HEK293 (cell line): ENCODE measurements around the gene TMEM123.
"Not testable (repeated sequence)": the region's sequence is repeated elsewhere in the genome, so short reads cannot be mapped to it uniquely, and the experiment has no call there.

Experiments
- CTCF ChIA-PET: fragments of 350-600 bp; formaldehyde crosslinking; extraction: SDS; loops from one replicate; lab custom pipeline; 2021; ENCODE audit warnings: antibody characterized with exemption; lab: Yijun Ruan, JAX
- POLR2A ChIA-PET: fragments of 300-600 bp; formaldehyde crosslinking; extraction: SDS; loops from one replicate; lab custom pipeline; 2020; ENCODE audit warnings: antibody characterized with exemption, inconsistent platforms; lab: Yijun Ruan, JAX
- H3K27ac ChIP-seq: fragments of 200-500 bp; sonication (Bioruptor generic); 2 replicates; pipeline ENCODE4 v1.5.1; 2014; ENCODE audit warnings: low read depth, low read length, control low read depth, inconsistent platforms; ENCODE audit errors: extremely low read depth
- H3K36me3 ChIP-seq, 2 experiments: fragments of 200-500 bp in 1 of 2; sonication (Bioruptor generic) in 1 of 2; 1 replicate in 1 of 2; 2 replicates in 1 of 2; pipeline ENCODE4 v1.5.1; 2014 to 2017; ENCODE audit warnings: inconsistent platforms in 2 of 2, low read length in 2 of 2; ENCODE audit not compliant: control insufficient read depth in 2 of 2, insufficient read depth in 1 of 2
- H3K4me1 ChIP-seq: fragments of 200-500 bp; sonication (Bioruptor generic); 2 replicates; pipeline ENCODE4 v1.5.1; 2014; ENCODE audit warnings: mild to moderate bottlenecking, low read length, inconsistent platforms; ENCODE audit not compliant: control insufficient read depth, insufficient read depth
- H3K4me3 ChIP-seq: 2 replicates; pipeline ENCODE4 v1.5.1; 2011; ENCODE audit warnings: low read depth, mild to moderate bottlenecking, control low read depth, low read length, moderate library complexity
- H3K9me3 ChIP-seq: fragments of 200-500 bp; sonication (Bioruptor generic); 2 replicates; pipeline ENCODE4 v1.5.1; 2014; ENCODE audit warnings: low read depth, low read length, inconsistent platforms; ENCODE audit not compliant: control insufficient read depth, insufficient read depth
- HOXD13 ChIP-seq: sonication (generic); formaldehyde crosslinking; IDR thresholded peaks from 2 replicates; pipeline ENCODE4 v1.8.0; 2022; ENCODE audit warnings: missing genetic modification reagents, borderline replicate concordance
- KLF8 ChIP-seq: fragments of 450-650 bp; formaldehyde crosslinking; IDR thresholded peaks from 2 replicates; pipeline ENCODE4 v1.5.1; 2016; ENCODE audit warnings: missing biosample characterization, missing genetic modification characterization
- REPIN1 ChIP-seq: fragments of 450-650 bp; formaldehyde crosslinking; IDR thresholded peaks from 2 replicates; pipeline ENCODE4 v1.5.1; 2017; ENCODE audit warnings: missing biosample characterization, missing genetic modification characterization, low read depth
- REST ChIP-seq: fragments of 450-650 bp; formaldehyde crosslinking; IDR thresholded peaks from 2 replicates; pipeline ENCODE4 v1.5.1; 2016; ENCODE audit warnings: missing biosample characterization, missing genetic modification characterization
- ZNF155 ChIP-seq: fragments of 450-650 bp; formaldehyde crosslinking; IDR thresholded peaks from 2 replicates; pipeline ENCODE4 v1.5.1; 2016; ENCODE audit warnings: missing biosample characterization, missing genetic modification characterization
- ZNF24 ChIP-seq: fragments of 450-650 bp; formaldehyde crosslinking; IDR thresholded peaks from 2 replicates; pipeline ENCODE4 v1.5.1; 2016; ENCODE audit warnings: missing biosample characterization, missing genetic modification characterization
- ZNF341 ChIP-seq: fragments of 450-650 bp; formaldehyde crosslinking; IDR thresholded peaks from 2 replicates; pipeline ENCODE4; 2016; ENCODE audit warnings: low read depth, missing biosample characterization, missing genetic modification characterization
- ZNF544 ChIP-seq: fragments of 450-650 bp; formaldehyde crosslinking; IDR thresholded peaks from 2 replicates; pipeline ENCODE4 v1.5.0; 2017; ENCODE audit warnings: missing biosample characterization, missing genetic modification characterization
- ZNF561 ChIP-seq: fragments of 450-650 bp; IDR thresholded peaks from 2 replicates; pipeline ENCODE4 v1.5.1; 2018; ENCODE audit warnings: missing biosample characterization, missing genetic modification characterization, borderline replicate concordance
- ZNF664 ChIP-seq: fragments of 450-650 bp; formaldehyde crosslinking; IDR thresholded peaks from 2 replicates; pipeline ENCODE4 v1.5.1; 2016; ENCODE audit warnings: missing biosample characterization, missing genetic modification characterization
- ZNF677 ChIP-seq: fragments of 450-650 bp; IDR thresholded peaks from 2 replicates; pipeline ENCODE4 v1.5.0; 2018; ENCODE audit warnings: missing biosample characterization, mild to moderate bottlenecking, missing genetic modification characterization, moderate library complexity
- ZNF76 ChIP-seq: fragments of 450-650 bp; formaldehyde crosslinking; IDR thresholded peaks from 2 replicates; pipeline ENCODE4; 2016; ENCODE audit warnings: low read depth, missing biosample characterization, missing genetic modification characterization, borderline replicate concordance
- ZNF837 ChIP-seq: fragments of 450-650 bp; formaldehyde crosslinking; IDR thresholded peaks from 2 replicates; pipeline ENCODE4 v1.5.1; 2016; ENCODE audit warnings: missing biosample characterization, missing genetic modification characterization
- ZSCAN18 ChIP-seq: fragments of 450-650 bp; formaldehyde crosslinking; IDR thresholded peaks from 2 replicates; pipeline ENCODE4 v1.5.1; 2016; ENCODE audit warnings: missing biosample characterization, missing genetic modification characterization
- TF ChIP-seq, protein P1 (sequence below): fragments of 450-650 bp; formaldehyde crosslinking; IDR thresholded peaks from 2 replicates; pipeline ENCODE4 v1.5.1; 2016; ENCODE audit warnings: missing biosample characterization, missing genetic modification characterization, low read depth
- TF ChIP-seq, protein P2 (sequence below): fragments of 450-650 bp; formaldehyde crosslinking; IDR thresholded peaks from 2 replicates; pipeline ENCODE4 v1.5.1; 2016; ENCODE audit warnings: missing biosample characterization, missing genetic modification characterization

TMEM123 gene

DNA sequence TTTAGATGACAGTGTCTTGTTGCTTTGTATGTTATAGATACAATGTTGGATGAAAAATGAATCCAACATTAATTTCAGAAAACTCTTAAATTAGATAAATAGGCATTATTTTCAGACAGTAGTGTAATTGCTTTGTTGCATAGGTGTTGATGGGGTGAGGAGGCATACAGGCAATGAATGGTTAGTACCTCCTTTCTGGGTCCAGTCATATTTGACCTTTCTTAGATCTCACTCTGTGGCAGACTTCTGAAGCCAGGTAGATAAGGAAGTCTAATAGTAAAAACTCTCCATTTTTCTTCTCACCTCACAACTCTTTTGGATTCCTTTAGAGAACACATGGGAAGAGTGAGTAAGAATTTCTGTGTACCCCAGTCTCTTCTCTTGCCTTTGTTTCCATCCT lies 73.7 kb downstream of the TMEM123 start:
- H3K4me1 ChIP-seq = no peaks in the 10 kb centered on the region
- no peaks in the 10 kb centered on the region for H3K9me3 ChIP-seq
- ChIA-PET CTCF (interaction anchor here (1.1 to 4.1 kb wide), 3 partner anchors 12 to 117 kb away, joined by 3 to 17 read pairs (median 4); no protein-coding TSS in a partner anchor), POLR2A (no interaction called here)
- H3K27ac ChIP-seq = no peak overlapping the region
- TF ChIP-seq REPIN1 (tag by site-specific recombination) = no peak
- TF ChIP-seq, protein P1, sequence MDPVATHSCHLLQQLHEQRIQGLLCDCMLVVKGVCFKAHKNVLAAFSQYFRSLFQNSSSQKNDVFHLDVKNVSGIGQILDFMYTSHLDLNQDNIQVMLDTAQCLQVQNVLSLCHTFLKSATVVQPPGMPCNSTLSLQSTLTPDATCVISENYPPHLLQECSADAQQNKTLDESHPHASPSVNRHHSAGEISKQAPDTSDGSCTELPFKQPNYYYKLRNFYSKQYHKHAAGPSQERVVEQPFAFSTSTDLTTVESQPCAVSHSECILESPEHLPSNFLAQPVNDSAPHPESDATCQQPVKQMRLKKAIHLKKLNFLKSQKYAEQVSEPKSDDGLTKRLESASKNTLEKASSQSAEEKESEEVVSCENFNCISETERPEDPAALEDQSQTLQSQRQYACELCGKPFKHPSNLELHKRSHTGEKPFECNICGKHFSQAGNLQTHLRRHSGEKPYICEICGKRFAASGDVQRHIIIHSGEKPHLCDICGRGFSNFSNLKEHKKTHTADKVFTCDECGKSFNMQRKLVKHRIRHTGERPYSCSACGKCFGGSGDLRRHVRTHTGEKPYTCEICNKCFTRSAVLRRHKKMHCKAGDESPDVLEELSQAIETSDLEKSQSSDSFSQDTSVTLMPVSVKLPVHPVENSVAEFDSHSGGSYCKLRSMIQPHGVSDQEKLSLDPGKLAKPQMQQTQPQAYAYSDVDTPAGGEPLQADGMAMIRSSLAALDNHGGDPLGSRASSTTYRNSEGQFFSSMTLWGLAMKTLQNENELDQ (tag by site-specific recombination) = no peak
- H3K36me3 ChIP-seq = peaks cover 0 to 55% of the 10 kb centered on the region in 2 experiments; a peak in 1 of 3 replicates
- H3K4me3 ChIP-seq = no peak overlapping the region

DNA sequence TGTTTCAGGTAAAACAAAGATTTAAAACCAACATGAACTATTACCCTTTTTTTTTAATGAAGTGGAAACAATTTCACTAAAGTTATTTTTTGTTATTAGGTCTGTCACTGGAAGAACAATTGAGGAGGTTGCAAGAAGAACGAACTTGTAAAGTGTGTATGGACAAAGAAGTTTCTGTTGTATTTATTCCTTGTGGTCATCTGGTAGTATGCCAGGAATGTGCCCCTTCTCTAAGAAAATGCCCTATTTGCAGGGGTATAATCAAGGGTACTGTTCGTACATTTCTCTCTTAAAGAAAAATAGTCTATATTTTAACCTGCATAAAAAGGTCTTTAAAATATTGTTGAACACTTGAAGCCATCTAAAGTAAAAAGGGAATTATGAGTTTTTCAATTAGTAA lies 74.7 kb downstream of the TMEM123 start:
- Histone ChIP-seq H3K36me3 (peaks cover 0 to 55% of the 10 kb centered on the region in 2 experiments; a peak in 1 of 3 replicates), H3K9me3 (no peaks in the 10 kb centered on the region), H3K4me3 (no peak overlapping the region), H3K4me1 (no peaks in the 10 kb centered on the region)
- ChIA-PET CTCF (no interaction called here), POLR2A (no interaction called here)
- TF ChIP-seq ZNF544 (tag by site-specific recombination) (no peak), KLF8 (tag by site-specific recombination) (no peak), ZNF76 (no peak), ZSCAN18 (tag by site-specific recombination) (no peak), ZNF837 (tag by site-specific recombination) (no peak), REST (no peak), ZNF561 (tag by site-specific recombination) (no peak)
- TF ChIP-seq, protein P2, sequence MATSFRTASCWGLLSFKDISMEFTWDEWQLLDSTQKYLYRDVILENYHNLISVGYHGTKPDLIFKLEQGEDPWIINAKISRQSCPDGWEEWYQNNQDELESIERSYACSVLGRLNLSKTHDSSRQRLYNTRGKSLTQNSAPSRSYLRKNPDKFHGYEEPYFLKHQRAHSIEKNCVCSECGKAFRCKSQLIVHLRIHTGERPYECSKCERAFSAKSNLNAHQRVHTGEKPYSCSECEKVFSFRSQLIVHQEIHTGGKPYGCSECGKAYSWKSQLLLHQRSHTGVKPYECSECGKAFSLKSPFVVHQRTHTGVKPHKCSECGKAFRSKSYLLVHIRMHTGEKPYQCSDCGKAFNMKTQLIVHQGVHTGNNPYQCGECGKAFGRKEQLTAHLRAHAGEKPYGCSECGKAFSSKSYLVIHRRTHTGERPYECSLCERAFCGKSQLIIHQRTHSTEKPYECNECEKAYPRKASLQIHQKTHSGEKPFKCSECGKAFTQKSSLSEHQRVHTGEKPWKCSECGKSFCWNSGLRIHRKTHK (tag by site-specific recombination) = no peak
- TF ChIP-seq, all 188 proteins: peak for 0
- no peak overlapping the region for H3K27ac ChIP-seq

DNA sequence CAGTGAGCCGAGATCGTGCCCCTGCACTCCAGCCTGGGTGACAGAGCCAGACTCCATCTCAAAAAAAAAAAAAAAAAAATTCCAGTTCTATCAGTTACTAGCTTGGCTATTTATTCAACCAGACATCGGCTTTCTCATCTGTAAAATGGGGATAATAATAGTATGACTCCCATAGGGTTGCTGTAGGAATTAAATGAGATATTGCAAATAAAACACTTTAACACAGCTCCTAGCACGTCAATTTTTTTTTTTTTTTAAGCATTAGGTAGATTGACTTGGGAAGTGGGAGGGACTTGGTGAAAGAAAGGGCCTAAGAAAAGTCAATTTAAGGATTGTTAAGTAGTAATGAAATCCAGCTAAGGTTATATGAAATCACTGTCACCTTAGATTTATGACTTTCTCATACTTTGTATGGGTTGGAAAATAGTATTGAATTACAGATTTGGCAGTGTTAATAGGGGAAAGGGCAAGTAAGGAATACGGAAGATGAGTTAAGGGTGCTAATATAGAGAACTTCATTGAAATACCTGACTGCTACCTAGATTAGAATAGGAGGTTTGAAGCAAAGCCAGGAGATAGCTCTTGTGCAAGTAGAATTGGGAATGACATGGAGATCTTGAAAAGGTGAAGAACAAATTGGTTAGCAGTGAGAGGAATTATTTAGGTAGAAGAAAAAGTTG lies 76.7 kb downstream of the TMEM123 start:
- Histone ChIP-seq H3K9me3 (no peaks in the 10 kb centered on the region), H3K4me3 (no peak overlapping the region)
- POLR2A ChIA-PET = no interaction called here
- TF ChIP-seq ZNF76 = no peak
- TF ChIP-seq ZNF24 (tag by site-specific recombination) = no peak
- TF ChIP-seq HOXD13 = no peak
- TF ChIP-seq ZNF664 (tag by site-specific recombination) = peak; percentile 60; the same call in 1 of the 2 replicates
- TF ChIP-seq ZNF677 (tag by site-specific recombination) = no peak
- no peak for TF ChIP-seq ZNF341
- no peak for TF ChIP-seq ZNF155 (tag by site-specific recombination)
- TF ChIP-seq, all 188 proteins: peak for 1
- Histone ChIP-seq H3K27ac (no peak overlapping the region), H3K36me3 (peaks cover 0 to 43% of the 10 kb centered on the region in 2 experiments; a peak in 1 of 3 replicates), H3K4me1 (no peaks in the 10 kb centered on the region)
- CTCF ChIA-PET = interaction anchor here (0.7 to 1.3 kb wide), 4 partner anchors 9 to 31 kb away, joined by 3 to 6 read pairs (median 3); no protein-coding TSS in a partner anchor

GRCh38 chr11:102374633-102375424 lies 77.7 kb downstream of the TMEM123 start:
- H3K4me3 ChIP-seq, H3K9me3 ChIP-seq, POLR2A ChIA-PET, H3K27ac ChIP-seq, H3K4me1 ChIP-seq: not testable (repeated sequence)
- peaks cover 0 to 36% of the 10 kb centered on the region in 2 experiments; a peak in 1 of 3 replicates for H3K36me3 ChIP-seq
- CTCF ChIA-PET = interaction anchor here (0.7 to 1.0 kb wide), 2 partner anchors 9 to 32 kb away, joined by 3 to 6 read pairs; no protein-coding TSS in a partner anchor
